GM19397 (cell line): Measurements from ENCODE around the gene HUNK.

ENCODE experiments used
- ATAC-seq: cut with Tn5 transposase; IDR thresholded peaks from one replicate; pipeline ENCODE4 v1.9.1; 2021; ENCODE audit warnings: mild to moderate bottlenecking, moderate library complexity; ENCODE audit not compliant: unreplicated experiment

Gene HUNK

DNA sequence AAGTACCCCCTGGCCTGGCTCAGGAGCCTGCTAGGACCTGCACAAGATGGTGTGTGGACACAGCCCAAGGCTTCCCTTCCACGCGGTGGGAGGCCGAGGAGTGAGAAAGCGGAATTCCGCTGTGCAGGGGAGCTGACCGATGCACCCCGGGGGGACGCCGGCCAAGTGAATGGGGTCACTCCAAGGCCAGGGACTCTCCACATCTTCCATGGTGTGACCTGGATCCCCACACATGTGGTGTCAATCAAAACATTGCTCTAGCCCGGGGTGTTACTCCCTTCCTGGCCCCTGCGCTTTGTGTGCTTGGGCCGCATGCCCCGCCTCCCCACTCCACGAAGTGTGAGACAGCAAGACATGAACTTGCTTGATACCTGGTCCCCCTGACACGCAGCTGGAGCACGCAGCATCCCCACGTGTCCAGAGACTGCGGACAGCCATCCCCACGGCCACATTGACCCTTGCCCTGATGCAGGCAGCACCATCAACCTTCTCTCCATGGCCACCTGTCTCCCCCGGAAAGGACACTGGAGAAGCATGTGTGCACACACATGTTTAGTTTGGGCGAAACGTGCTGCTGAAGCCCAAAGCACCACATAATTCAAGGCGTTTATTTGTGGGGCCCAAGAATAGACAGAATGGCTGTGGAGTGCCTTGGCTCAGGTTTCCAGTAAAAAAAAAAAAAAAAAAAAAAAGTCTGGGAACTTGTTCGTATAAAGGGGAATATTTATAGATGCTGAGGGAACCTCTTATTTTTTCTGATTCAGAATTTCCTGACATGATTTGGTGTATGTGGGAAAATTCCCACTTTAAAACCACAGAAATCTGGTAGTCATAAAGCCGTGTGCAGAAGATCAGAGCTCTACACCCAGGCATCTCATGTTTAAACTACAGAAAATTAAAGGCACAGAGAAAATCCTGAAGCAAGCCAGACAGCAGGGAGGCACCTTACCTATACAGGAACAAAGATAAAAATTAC, 171.7 kb downstream of the HUNK start:
- ATAC-seq: no peak

DNA sequence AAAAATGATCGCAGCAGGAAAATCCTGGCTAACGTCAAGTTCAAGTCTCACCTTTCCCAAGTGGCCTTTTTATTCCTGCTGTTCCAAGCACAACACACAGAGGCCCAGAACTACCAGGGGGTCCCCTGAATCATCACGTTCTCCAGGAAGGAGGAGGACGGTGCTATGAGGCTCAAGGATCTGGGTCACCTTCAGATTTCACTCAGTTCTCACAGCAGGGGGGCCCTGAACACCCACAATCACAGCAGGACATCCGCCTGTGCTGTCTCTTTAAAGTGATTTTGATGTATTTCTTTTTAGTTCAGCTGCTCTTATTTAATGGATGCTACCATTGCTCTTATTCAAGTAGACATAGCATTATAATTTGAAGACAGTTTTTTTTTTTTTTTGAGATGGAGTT, 173.4 kb downstream of the HUNK start:
- no peak for ATAC-seq

DNA sequence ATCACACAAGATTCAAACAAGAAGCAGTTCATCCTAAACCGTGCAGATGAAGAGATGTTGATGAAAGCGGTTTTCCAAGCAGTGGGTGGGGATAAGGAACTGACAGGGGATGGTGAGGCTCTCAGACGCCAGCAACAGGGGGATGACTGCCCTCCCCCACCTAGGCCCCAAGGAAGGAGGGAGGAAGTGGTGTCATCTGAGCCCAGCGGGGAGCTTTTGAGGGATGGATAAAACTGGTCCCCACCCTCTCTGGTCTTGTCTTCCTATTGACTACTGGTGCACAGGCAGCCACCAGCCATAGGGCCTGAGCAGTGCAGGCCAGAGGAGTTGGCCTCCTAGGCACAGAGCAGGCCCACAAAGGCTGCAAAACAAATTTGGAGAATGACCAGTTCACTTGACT, 175.5 kb downstream of the HUNK start:
- ATAC-seq: no peak
